CD1c-positive myeloid dendritic cell (primary cell): ENCODE measurements around the gene TTLL5.

Source experiments
- DNase-seq: peaks from one replicate; pipeline ENCODE4 v3.0.0-alpha.2; 2016; ENCODE audit errors: extremely low spot score

Gene TTLL5

DNA sequence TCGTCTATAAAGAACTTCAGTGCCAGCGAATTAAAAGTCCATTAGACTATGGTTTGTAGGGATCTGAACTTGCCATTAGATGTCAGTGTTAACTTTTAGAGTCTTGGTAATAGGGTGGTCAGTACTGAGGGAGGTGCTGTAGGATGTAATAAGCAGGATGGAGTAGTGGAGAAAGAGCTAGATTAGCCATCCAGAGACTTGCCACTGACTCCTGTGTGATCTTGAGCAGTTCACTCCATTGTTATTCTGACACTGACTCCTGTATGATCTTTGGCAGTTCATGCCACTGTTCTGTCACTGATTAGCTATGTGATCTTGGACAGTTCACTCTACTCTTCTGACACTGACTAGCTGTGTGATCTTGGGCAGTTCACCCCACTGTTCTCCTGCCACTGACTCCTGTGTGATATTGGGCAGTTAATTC, 133.6 kb downstream of the TTLL5 start:
- DNase-seq: no peak

DNA sequence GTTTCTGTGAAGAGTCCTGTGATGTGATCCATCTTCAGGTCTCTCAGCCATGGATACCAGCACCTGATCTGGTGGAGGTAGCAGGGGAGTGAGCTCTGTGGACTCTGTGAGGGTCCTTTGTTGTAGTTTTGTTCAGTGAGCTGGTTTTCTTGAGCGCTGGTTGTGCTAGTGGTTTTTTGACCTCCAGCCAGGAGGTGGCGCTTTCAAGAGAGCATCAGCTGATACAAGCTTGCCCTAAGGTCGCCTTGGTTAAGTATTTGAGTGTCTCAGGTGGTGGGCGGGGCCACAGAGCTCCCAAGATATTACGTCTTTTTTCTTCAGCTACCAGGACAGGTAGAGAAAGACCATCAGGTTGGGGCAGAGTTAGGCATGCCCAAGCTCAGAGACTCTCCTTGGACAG, 139.7 kb downstream of the TTLL5 start:
- DNase-seq: no peak

DNA sequence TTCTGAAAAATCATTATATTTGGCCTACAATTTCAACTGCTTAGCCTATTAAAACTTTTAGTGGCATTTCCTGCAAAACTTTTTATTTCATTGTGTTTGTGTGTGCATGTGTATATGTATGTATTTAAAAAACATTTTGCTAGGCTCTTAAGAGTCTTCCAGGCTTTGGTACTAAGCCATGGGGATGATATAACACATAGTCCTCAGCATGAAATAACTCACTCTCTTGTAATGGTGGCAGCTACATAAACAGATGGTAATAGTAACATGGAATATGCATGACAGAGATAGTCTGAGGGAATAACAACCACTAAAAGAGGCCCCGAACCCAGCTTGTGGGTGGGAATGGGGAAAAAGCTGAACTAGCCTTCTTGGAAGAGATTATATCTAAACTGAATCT, 141.4 kb downstream of the TTLL5 start:
- no peak for DNase-seq

DNA sequence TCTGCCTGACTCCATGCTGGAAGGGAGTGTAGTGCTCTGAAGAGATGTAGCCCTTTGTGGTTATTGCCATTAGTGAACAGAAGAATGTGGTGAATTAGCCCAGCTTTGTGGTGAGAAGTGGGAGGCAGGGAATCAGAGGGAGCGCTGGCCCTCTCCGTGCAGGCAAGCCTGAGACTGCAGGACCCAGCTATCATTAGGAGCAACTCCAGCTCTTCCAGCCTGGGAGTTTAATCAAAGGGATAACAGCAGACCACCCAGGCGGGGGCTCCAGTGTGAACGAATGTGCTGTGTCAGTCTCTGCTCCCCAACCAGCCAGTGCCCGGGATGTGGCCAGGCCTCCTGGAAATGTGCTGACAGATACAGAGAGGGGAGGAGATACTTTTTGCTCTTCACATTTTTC, 142.7 kb downstream of the TTLL5 start:
- no peak for DNase-seq

DNA sequence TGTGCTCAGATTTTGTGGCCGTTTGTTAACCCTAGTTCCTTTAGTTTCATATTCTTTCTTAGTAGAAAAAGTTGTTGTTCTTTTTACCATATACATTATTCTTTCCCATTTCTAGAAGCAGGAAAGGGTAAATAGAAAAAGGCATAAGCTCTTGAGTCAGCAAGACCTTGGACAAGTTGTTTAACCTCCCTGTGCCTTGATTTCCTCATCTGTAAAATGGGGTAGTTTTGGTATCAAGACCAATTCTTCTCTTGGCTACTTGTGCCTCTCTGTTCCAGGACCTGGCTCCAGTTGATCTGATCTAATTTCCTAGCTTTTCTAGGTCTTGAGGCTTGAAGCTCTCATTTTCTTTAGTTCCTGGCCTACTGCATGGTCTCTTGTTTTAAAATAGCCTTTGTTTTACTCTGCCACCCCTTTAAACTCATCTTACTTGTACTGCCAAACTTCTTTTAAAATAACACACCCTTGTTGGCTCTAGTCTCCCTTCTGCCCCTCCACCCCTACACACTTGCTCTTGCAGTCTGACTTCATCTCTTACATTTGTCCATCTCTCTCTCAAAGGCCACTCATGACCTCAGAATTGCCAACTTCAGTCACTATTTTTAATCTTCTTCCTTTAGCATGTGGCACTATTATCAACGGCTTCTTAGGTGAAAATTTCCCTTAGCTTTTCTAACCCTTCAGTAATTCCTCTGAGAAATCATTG, 143.7 kb downstream of the TTLL5 start:
- DNase-seq: no peak

DNA sequence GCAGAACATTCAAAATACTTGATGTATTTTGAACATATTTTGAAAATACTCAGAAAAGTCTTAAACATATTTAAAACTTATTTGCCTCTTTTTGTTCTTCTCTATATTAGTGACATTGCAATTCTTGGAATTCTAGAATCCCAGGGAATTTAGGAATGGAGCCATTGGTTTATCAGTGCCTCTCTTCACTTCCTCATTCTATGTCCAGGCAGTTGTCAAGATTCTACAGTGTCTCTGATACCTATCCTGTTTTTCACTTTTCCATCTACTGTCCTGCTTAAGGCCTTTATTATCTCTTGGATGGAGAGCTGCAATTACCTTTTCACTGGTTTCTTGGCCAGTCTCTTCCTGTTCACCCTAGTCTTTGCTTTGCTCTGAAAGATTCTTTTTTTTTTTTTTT, 144.6 kb downstream of the TTLL5 start:
- no peak for DNase-seq

DNA sequence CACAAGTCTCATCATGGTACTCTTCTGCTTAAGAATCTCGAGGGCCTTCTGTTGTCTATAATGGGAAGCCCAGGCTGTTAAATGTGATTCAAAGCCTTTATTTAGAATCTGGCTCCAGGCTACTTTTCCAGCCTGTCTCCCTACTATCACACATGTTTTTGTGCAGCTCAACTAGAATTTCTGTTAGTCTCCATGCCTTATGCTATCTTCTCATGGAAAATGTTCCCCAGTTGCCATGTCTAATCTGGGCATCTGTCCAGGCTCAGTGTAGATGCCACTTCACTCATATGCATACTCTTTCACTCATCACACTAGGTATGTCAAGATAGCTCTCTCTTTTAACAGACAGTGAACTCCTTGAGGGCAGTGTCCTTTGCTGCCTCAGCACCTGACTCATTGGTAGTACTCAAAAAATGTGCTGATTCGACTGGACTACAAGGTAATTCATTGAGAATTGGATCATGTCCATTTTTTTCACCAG, 145.3 kb downstream of the TTLL5 start:
- no peak for DNase-seq

DNA sequence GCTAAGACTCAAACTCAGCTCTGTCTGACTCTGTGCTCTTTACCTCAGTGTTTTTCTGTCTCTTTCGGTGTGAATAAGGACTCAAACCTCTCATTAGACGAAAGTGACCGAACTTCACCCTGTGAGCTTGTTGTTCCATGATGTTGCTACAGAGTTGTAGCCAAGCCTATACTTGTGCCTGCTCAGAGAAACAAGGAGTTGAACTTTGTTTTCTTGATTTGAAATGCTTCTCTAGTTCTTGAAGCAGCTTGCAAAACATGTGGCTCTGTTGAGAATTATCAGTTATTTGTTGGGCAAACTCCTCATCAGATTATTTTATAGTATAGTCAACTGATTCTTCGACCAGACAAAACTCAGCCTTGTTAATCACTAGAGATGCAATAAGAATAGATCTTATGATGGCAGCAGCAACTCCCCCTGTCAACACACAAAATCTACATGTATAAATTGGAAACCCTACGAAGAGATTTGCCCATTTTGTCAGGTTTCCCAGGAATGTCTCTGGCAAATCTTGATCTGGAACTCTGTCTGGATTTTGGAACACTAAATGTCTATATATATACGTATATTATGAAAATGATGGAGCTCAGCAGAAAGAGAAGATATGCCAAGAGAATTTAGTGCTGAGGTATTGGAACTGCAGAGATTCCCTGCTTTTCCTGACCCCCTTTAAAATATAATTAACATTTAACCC, 146.8 kb downstream of the TTLL5 start:
- DNase-seq: no peak

DNA sequence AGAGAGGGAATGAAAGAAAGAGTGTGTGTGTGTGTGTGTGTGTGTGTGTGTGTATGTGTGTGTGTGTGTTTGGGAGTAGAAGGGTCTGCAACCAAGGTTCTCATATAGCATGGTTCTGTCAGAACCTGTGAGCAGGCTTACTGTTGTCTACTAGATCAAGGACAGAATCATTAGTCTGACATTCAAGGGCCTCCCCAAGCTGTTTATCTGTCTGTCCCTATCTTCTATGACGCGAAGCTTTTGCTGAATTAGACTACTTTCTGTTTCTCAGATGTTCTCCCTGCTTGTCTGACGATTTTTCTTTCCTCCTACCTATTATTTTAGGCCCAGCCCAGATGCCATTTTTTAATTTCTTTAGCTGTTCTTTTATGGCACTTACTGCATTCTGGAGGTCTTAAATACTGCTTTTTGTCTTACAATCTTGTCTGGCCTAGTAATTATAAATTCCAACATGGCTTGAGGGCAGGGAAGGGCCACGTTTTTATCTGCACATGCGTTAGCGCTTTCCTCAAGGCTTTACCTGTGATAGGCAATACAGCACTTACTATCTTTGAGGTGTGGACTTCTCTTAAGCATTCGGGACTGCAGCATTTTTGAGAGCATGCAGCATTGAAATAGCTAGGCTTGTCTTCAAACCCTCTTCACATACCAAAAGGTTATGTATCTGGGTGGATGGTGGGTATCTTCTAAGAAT, 150.2 kb downstream of the TTLL5 start:
- no peak for DNase-seq

DNA sequence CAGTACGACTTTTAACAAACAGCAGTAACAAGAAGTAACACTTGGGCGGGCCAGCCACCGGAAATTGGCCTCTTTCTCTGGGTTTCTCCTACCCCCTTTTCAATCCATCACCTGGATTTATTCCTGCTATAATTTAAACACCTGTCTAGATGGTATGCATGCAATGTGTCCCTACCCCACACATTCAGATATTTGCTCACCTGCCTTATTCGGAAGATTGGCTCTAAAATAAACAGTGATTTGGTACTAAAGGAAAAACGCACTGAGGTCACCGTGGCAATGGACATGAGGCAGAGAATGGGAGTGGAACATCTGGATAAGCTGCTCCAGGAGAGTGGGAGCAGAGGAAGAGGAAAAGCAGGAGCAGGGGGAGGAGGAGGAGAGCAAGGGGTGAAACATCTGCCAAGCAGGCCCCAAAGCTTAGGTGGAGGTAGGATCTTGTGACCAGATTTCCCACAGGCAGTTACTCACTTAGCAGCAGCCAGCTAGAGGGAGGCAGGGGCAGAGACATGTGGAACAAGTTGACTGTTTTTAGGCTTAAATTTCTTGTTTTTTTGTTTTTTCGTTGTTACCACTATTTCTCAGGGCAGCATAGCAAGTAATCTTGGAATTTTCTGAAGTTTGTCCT, 150.9 kb downstream of the TTLL5 start:
- no peak for DNase-seq

DNA sequence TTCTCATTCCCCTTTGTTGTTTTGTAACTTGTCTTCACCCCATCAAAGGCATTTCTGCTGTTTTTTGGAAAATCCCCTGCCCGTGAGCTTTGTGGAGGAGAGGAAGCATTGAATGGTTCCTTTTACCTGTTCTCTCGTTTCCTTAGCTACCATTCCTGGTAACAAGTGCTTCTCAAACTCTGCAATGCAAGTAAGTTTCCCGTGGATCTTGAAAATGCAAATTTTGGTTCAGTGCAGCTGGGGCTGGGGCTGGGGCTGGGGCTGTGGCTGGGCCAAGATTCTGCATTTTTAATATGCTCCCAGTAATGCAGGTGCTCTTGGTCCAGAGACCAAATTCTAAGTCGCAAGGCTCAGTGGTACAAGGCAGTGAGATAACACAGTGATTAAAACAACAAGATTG, 151.6 kb downstream of the TTLL5 start:
- no peak for DNase-seq

DNA sequence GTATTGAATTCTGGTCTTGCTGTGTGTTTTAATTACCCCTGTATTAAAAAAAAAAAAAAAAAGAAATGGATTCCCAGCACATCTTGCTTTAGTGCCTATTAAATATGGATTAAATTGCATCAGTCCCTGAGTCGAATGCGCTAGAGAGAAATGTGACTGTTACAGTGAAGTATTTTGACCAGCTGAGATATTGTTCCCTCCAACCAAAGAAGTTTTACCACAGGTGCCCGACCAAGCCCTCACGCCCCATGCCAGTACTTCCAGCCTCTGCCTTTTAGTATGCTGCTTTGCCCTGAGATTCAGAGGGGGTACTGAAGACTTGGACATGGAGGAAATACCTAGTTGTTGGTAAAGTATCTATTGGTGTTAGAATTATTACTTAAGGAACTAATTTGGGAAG, 159.7 kb downstream of the TTLL5 start:
- no peak for DNase-seq

DNA sequence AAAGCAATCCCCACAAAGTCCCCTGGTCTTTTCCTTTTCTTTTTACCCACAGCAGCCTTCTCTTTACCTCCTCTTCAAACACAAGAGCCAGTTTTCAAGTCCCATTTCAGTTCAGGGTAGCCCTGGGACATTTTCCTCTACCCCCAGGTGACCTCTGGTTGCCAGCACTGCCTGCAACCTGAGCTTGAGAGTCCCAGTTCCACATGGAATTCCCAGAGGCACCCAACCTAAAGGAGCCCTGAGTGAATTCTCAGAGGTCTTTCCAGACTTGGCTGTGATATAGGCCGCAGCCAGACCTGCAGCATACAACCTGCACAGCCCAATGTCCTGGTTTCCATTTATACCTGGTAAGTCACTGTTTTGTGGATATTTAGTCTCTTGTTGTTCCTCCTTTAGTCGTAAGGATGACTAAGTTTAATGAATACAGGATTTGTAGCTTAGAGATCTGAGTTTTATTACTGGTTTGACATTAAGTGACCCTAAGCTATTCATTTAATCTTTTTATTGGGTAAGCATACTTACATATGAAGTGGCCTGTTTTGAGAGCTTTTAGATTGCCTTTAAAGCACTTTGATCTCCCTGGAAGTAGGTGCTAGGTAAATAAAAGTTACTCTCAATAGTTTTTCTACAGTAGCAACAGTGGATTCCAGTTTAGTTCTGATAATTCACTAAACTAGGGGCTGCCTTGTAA, 160.9 kb downstream of the TTLL5 start:
- no peak for DNase-seq

DNA sequence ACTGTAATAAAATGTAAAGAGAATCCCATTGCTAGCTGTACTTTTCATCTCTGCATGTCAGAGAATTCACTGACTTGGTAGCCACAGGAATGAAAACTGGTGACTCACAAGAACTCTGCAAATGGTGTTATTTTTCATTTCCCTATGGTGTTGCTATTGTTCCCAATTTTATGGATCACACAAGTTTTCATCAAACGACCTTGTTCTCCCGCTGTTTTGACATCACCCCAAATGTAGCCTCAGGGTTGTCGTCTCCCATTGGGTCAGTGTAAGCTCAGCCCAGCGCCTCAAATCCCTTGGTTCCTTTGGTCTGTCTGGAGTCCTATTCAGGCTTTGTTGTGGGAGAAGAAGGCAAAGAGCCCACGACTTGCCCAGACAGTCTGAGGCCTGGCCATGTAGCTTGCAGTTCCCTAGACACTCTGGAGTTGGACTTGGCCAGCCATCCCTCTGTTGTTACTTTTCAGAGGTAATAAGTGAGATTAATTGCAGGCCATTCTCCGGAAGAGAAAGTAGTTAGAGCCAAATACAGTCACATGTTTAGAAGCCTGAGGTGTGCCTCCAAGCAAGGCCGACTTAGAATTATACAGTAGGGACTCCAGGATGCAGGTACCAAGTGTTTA, 161.6 kb downstream of the TTLL5 start:
- no peak for DNase-seq

DNA sequence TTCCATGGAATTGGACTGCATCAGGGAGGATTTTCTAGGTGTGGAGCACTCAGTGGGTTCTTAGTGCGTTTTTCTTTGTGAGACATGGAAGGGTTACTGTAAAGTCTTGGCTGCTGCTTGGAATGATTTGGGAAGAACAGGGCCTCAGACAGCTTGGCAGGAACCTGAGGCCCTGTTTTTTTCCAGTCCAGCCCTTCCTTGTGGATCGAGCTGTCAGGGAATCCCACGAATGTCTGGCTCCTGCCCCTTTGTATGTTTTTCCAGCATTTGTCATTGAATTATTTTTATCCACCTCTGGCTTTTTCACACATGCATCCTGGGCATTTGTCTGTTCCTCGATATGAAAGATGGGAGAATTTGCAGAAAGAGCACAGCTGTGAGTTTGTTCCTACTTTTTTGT, 162.3 kb downstream of the TTLL5 start:
- DNase-seq: no peak

DNA sequence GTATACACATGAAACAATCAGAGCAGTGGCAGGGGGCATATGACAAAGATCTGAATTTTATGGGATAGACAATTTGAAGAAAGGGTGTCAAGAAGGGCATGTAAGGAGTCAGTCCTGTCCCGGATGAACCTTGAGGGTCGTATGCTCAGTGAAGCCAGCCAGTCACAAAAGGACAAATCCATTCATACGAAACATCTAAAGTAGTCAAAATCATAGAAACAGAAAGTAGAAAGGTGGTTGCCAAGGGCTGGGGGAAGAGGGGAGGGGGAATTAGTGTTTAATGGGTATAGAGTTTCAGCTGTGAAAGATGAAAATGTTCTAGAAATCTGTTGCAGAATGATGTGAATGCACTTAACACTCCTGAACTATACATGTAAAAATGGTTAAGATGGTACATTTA, 163.3 kb downstream of the TTLL5 start:
- no peak for DNase-seq

DNA sequence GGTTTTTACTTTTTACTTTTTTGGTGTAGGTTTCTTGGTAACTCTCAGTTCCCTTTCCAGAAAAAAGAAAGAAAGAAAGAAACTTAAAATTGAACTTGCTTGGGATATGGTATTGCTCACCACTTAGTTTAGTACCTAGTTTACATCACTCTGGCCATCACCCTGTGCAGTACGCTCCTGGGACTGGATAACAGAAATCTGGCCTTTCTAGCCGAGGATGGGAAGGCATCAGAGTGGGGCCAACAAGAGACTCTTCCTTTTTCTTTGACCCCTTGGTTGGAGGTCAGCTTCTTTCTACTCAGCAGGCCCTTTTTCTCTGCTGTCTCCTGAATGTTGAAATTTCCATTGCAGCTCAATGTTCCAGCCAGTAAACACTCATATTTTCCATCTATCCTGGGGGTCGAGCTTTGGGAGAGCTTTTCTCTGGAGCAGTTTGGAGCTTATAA, 164.1 kb downstream of the TTLL5 start:
- DNase-seq: no peak

DNA sequence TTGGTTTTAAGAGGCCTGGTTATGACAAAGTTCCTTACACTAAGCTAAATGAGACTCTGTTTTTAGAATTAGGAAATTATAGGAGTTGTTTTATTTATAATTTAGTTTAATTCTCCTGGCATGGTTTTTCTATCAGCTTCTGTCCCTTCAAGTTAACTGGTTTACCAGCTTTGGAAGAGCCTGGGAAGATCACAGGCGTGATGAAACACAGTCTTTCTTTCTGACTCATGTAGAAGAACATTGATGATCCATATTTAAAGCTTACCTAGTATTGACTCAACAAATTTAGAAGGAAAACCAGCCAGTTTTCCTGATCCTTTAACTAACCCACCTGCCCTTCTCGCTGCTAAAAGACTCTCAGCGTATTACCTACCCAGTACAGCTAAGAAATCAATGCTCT, 165.6 kb downstream of the TTLL5 start:
- DNase-seq: no peak

DNA sequence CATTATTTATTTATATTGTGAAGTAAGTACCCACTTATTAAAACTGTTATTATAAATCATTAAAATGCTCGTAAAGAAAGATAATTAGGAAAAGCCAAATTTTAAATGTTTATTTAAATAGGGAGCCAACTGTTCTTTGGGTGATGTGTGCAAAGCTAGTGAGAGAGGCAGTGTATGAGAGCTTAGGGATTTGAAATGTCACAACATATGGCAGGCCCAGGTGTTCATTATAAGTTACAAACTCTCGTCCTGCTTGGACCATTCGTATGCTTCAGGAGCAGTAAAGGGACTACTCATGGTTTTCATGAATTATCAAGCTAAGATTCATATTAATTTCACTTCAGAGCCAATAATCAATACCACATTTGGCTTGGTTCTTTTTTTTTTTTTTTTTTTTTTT, 166.3 kb downstream of the TTLL5 start:
- DNase-seq: no peak

DNA sequence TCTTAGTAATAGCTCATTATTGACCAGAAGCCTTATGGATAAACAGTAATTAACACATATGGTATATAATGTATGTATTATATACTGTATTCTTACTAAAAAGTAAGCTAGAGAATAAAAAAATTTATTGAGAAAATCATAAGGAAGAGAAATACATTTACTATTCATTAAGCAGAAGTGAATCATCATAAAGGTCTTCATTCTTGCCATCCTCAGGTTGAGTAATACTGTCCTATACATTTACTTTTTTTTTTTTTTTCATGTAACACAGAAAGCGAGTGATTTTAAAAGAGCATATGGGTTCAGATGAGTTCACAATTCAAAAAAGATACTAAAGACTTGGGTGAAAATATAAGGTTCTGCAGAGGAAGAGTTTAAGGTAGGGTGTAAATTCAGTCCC, 168.3 kb downstream of the TTLL5 start:
- DNase-seq: no peak

DNA sequence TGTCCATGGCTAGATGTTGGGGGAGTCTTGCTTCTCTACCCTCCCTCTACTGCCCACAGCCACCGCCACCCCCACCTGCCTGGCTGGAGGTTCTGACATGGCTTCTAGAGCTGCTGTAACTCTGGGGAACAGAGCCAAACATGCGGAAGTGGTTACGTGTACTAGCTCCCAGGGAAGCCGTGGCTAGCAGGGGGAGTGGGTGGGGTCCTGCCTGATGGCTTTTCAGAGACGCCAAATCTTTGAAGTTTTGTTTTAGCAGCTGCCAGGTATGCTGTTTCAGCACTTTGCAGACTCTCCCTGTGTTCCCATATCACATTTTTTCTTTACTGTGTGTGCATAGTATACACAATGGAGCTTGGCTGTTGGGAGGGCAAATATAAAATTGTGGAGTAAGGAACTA, 170.4 kb downstream of the TTLL5 start:
- peak; percentile 46 for DNase-seq
